Effector CD8-positive, alpha-beta T cell (primary cell): ENCODE measurements around the gene OSTF1.

ENCODE experiments used
- DNase-seq: peaks from one replicate; lab custom pipeline; 2025; lab: John Stamatoyannopoulos, UW

Gene OSTF1

GRCh38 chr9:75085640-75086039, 2.7 kb upstream of the OSTF1 start:
- DNase-seq: no peak

DNA sequence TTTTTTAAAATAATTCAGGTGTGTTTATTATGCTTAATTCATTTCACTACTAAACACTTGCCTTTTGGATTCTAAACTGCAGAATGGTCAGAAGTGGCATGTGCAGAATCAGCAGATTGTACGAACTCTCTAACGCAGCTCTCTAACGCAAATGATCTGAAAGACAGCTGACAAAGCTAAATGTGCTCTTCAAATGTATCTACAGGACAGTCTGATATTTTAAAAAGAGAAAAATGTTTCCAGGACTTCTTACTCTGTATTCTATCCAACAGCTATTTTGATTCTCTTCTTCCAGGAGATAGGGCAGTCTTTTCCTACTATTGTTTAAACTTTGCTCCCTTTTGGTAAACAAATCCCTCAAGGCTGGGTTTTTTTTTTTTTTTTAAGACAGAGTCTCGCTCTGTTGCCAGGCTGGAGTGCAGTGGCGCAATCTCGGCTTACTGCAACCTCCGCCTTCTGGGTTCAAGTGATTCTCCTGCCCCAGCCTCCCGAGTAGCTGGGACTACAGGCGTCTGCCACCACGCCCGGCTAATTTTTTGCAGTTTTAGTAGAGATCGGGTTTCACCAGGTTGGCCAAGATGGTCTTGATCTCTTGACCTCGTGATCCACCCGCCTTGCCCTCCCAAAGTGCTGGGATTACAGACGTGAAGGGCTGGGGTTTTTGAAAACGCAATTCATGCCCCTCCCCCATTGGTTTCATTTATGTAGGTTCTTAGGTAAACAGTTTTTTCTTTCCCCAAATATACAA, 1.6 kb upstream of the OSTF1 start:
- DNase-seq: no peak

GRCh38 chr9:75087289-75087823, 958 bp upstream of the OSTF1 start:
- peak; percentile 23 for DNase-seq

GRCh38 chr9:75088646-75089372, 495 bp downstream of the OSTF1 start:
- DNase-seq: peak; percentile 49

DNA sequence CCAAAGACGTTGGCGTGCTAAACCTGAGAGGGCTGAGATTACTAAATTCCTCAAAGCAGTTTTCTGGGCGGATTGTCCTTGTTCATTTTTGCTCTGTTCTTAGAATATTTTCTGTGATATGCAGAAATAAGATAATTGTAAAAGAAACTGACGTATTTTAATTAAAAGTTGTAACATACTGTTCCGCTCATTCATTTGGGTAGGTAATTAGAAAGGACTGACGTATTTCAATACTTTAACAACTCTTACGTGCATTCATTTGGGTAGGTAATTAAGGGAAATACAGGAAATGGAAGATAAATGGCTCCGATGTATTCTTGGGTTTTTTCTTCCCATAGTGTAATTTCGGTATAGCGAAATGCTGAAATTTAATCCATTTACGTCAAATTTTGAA, 1.1 kb downstream of the OSTF1 start:
- no peak for DNase-seq

DNA sequence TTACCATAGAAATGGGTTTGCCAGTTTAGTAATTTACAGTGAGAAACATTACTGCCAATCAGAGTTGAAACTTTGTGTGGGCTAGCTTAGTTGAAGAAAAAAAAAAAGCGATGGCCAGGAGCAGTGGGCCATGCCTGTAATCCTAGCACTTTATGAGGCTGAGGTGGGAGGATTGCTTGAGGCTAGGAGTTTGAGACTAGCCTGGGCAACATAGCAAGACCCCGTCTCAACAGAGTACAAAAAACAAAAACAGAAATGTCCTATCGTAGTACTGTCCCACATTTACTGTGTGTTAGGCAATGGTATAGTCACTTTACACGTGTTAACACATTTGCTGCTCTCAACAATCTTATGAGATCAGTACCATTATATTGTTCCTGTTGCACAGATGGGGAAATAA, 2.3 kb downstream of the OSTF1 start:
- DNase-seq: no peak

GRCh38 chr9:75092766-75093165, 4.5 kb downstream of the OSTF1 start:
- DNase-seq: no peak

- DNase-seq: no peak
Measured at GRCh38 chr9:75096796-75097195, 8.5 kb downstream of the OSTF1 start.

DNA sequence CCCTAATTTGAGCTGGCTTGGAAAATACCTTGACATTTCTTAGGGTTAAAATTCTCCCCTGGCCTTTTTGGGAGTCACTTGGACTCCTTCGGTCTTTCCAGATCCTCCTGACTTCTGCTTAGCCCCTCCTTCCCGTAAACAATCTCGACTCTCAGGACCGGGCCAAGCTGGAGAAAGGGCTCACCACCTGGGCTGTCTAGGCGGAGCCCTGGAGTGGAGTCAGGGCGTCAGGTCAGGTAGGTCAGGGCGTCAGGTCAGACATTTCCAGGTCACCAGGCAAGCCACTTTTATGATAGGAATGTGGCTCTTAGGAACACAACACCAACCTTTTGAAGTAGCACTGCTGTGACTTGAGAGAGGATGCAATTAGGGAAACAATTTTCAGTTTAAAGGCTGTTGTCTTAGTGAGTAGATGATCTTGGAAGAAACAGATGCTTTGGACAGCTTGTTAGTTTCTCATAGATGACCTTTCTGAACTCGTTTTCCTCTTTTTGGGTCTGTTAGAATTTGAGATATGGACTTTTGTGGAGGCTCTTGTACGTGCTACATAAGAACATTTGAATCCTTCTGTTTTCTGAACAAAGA, 12.8 kb downstream of the OSTF1 start:
- no peak for DNase-seq

GRCh38 chr9:75102177-75102790, 14.0 kb downstream of the OSTF1 start:
- no peak for DNase-seq

DNA sequence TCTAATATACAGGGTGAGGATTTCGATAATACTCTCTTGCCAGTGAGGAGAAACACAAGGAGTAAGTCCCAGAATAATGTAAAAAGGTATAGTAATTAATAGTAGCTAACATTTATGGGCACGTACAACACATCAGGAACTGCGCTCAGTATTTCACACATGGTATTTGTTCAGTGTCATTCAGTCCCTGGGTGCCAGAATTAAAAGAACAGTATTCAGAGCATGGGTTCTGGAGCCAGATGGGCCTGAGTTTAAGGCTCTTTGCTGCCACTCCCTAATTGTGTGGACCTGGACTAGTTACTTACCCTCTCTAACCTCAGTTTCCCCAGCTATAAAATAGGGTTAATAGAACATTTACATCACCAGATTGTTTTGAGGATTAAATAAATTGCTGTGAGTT, 16.3 kb downstream of the OSTF1 start:
- no peak for DNase-seq

GRCh38 chr9:75105019-75105540, 16.8 kb downstream of the OSTF1 start:
- no peak for DNase-seq

DNA sequence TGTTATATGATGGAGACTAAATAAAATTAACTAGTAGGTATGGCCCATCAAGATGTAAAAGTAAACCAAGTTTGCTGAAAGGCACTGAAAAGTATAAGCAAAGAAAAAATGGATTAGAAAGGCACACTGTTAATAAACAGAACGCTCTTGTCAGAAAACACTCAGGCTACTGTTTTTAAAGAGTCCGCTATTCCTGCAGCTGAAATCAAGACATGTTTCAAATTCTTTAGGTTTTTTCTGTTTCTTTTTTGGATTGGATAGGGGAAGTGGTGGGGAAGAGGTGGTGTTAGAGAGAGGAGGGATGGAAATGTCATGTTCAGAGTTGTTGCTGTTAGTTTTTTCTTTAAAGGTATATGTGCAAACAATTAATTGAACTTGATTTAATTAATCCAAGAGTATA, 17.5 kb downstream of the OSTF1 start:
- no peak for DNase-seq

GRCh38 chr9:75106857-75107256, 18.5 kb downstream of the OSTF1 start:
- no peak for DNase-seq

GRCh38 chr9:75108571-75108970, 20.3 kb downstream of the OSTF1 start:
- no peak for DNase-seq

GRCh38 chr9:75109210-75109839, 21.0 kb downstream of the OSTF1 start:
- no peak for DNase-seq

DNA sequence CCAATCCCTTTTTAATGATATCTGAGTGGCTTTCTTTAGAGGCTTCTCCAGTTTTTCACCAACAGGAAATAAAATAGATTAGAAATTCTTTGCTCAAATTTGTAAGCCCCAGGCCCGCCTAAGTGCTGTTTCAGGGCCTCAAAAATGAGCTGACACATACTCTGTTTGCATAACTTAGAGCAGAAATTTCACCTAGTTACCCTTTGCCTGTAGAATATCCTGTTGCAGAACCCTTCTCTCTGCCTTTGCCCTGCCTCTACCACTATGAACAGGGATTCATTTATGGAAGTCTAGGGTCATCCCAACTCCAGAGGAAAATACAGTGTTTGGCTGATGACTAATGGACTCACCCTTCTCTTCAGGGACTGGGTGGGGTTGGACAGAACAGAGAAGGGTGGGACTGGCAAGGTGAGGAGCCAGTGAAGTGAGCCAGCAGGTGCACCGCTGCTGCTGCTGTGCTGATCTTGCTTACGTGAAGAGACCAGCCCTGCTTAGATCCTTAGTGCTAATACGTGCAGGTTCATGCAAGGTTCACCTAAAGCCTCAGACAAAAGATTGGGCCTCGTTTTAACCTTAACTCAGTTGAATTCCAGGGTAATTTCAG, 22.8 kb downstream of the OSTF1 start:
- no peak for DNase-seq

- DNase-seq: no peak
Measured at GRCh38 chr9:75112789-75113188, 24.5 kb downstream of the OSTF1 start.

DNA sequence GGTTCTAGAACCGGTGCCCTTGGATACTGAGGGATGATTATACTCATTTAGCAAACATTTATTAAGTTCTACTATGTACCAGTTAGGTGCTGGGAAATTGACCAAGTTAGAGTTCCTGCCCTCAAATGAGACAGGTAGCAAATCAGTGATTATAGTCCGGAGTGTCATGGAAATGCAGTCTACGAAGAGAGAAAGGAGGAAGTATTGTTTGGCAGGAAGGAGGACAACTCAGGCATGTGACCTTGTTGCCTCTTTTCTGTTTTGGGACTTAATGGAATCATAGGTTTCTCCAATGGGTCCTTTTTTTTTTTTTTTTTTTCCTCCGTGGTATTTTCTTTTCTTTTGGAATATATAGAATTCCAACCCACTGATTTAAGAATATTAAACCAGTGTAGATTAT, 28.0 kb downstream of the OSTF1 start:
- no peak for DNase-seq

DNA sequence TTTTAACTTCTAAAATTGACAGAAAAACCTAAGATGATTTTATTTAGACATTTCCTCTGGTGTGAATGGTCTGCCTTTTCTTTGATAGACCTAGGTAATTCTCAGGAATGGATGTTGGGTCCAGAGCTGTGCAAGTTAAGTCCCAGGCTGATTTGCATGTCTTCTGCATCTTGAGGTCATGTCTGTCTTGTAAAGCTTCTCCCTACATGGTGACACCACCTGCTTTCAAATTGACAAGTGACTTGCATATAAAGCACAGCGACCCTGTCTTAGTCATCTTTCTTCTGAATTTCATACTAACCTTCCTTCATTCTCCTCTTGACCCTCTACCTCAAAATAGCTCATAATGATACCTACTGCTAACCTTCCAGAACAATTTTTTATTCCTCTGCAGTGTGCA, 29.2 kb downstream of the OSTF1 start:
- no peak for DNase-seq

- no peak for DNase-seq
Measured at GRCh38 chr9:75120686-75121085, 32.4 kb downstream of the OSTF1 start.
